ENCODE results near the gene OTOGL.
"Not testable (repeated sequence)": the region's sequence is repeated elsewhere in the genome, so short reads cannot be mapped to it uniquely, and the experiment has no call there.

Gene OTOGL

GRCh38 chr12:80242321-80242720, 143.0 kb downstream of the OTOGL start:
- Histone ChIP-seq H3K4me3 (ENCODE audit: low read depth, low read length) (no peak overlapping the region), H3K27ac (ENCODE audit: low read depth, low read length) (no peak overlapping the region), H3K27me3 (ENCODE audit: control insufficient read depth, insufficient read depth, low read length) (no peaks in the 10 kb centered on the region), H3K4me1 (ENCODE audit: control insufficient read depth, insufficient read depth, low read length) (no peaks in the 10 kb centered on the region), H3K9me3 (ENCODE audit: control insufficient read depth, insufficient read depth, low read length) (no peaks in the 10 kb centered on the region), H3K9ac (ENCODE audit: low read depth, low read length) (no peak overlapping the region), H3K36me3 (ENCODE audit: control insufficient read depth, insufficient read depth, low read length) (no peaks in the 10 kb centered on the region)

GRCh38 chr12:80249581-80249980, 150.2 kb downstream of the OTOGL start:
- not testable (repeated sequence) for H3K27me3 ChIP-seq (ENCODE audit: control insufficient read depth, insufficient read depth, low read length); H3K9me3 ChIP-seq (ENCODE audit: control insufficient read depth, insufficient read depth, low read length); H3K36me3 ChIP-seq (ENCODE audit: control insufficient read depth, insufficient read depth, low read length); H3K27ac ChIP-seq (ENCODE audit: low read depth, low read length); H3K4me1 ChIP-seq (ENCODE audit: control insufficient read depth, insufficient read depth, low read length)
- Histone ChIP-seq H3K4me3 (ENCODE audit: low read depth, low read length) (peak overlapping the region; percentile 56; the same call in 1 of the 2 replicates), H3K9ac (ENCODE audit: low read depth, low read length) (peak overlapping the region; percentile 68)

GRCh38 chr12:80257920-80258319, 158.6 kb downstream of the OTOGL start:
- H3K4me3 ChIP-seq (ENCODE audit: low read depth, low read length): no peak overlapping the region
- no peak overlapping the region for H3K27ac ChIP-seq (ENCODE audit: low read depth, low read length)
- H3K36me3 ChIP-seq (ENCODE audit: control insufficient read depth, insufficient read depth, low read length): no peaks in the 10 kb centered on the region
- H3K27me3 ChIP-seq (ENCODE audit: control insufficient read depth, insufficient read depth, low read length): no peaks in the 10 kb centered on the region
- no peaks in the 10 kb centered on the region for H3K4me1 ChIP-seq (ENCODE audit: control insufficient read depth, insufficient read depth, low read length)
- H3K9me3 ChIP-seq (ENCODE audit: control insufficient read depth, insufficient read depth, low read length): no peaks in the 10 kb centered on the region
- H3K9ac ChIP-seq (ENCODE audit: low read depth, low read length): no peak overlapping the region

GRCh38 chr12:80260269-80260668, 160.9 kb downstream of the OTOGL start:
- no peak overlapping the region for H3K27ac ChIP-seq (ENCODE audit: low read depth, low read length)
- H3K9me3 ChIP-seq (ENCODE audit: control insufficient read depth, insufficient read depth, low read length): no peaks in the 10 kb centered on the region
- H3K36me3 ChIP-seq (ENCODE audit: control insufficient read depth, insufficient read depth, low read length): no peaks in the 10 kb centered on the region
- H3K9ac ChIP-seq (ENCODE audit: low read depth, low read length): no peak overlapping the region
- no peaks in the 10 kb centered on the region for H3K27me3 ChIP-seq (ENCODE audit: control insufficient read depth, insufficient read depth, low read length)
- no peak overlapping the region for H3K4me3 ChIP-seq (ENCODE audit: low read depth, low read length)
- H3K4me1 ChIP-seq (ENCODE audit: control insufficient read depth, insufficient read depth, low read length): peaks cover 3% of the 10 kb centered on the region; the same call in 1 of the 2 replicates

- H3K9ac ChIP-seq (ENCODE audit: low read depth, low read length): no peak overlapping the region
- no peaks in the 10 kb centered on the region for H3K9me3 ChIP-seq (ENCODE audit: control insufficient read depth, insufficient read depth, low read length)
- no peaks in the 10 kb centered on the region for H3K36me3 ChIP-seq (ENCODE audit: control insufficient read depth, insufficient read depth, low read length)
- no peak overlapping the region for H3K4me3 ChIP-seq (ENCODE audit: low read depth, low read length)
- no peak overlapping the region for H3K27ac ChIP-seq (ENCODE audit: low read depth, low read length)
- H3K4me1 ChIP-seq (ENCODE audit: control insufficient read depth, insufficient read depth, low read length): peaks cover 3% of the 10 kb centered on the region; the same call in 1 of the 2 replicates
- H3K27me3 ChIP-seq (ENCODE audit: control insufficient read depth, insufficient read depth, low read length): no peaks in the 10 kb centered on the region
Observed at GRCh38 chr12:80261403-80261802, 162.1 kb downstream of the OTOGL start.

GRCh38 chr12:80262346-80262745, 163.0 kb downstream of the OTOGL start:
- Histone ChIP-seq H3K9ac (ENCODE audit: low read depth, low read length) (no peak overlapping the region), H3K4me3 (ENCODE audit: low read depth, low read length) (no peak overlapping the region), H3K27ac (ENCODE audit: low read depth, low read length) (no peak overlapping the region)

GRCh38 chr12:80262771-80263170, 163.4 kb downstream of the OTOGL start:
- Histone ChIP-seq H3K4me1 (ENCODE audit: control insufficient read depth, insufficient read depth, low read length) (peaks cover 3% of the 10 kb centered on the region; the same call in 1 of the 2 replicates), H3K9me3 (ENCODE audit: control insufficient read depth, insufficient read depth, low read length) (no peaks in the 10 kb centered on the region), H3K36me3 (ENCODE audit: control insufficient read depth, insufficient read depth, low read length) (no peaks in the 10 kb centered on the region), H3K27me3 (ENCODE audit: control insufficient read depth, insufficient read depth, low read length) (no peaks in the 10 kb centered on the region), H3K9ac (ENCODE audit: low read depth, low read length) (no peak overlapping the region), H3K27ac (ENCODE audit: low read depth, low read length) (no peak overlapping the region), H3K4me3 (ENCODE audit: low read depth, low read length) (no peak overlapping the region)

More at GRCh38 chr12:80262346-80262745, 163.0 kb downstream of the OTOGL start:
- H3K27me3 ChIP-seq (ENCODE audit: control insufficient read depth, insufficient read depth, low read length): no peaks in the 10 kb centered on the region
- H3K9me3 ChIP-seq (ENCODE audit: control insufficient read depth, insufficient read depth, low read length): no peaks in the 10 kb centered on the region
- no peaks in the 10 kb centered on the region for H3K36me3 ChIP-seq (ENCODE audit: control insufficient read depth, insufficient read depth, low read length)
- H3K4me1 ChIP-seq (ENCODE audit: control insufficient read depth, insufficient read depth, low read length): peaks cover 3% of the 10 kb centered on the region; the same call in 1 of the 2 replicates

GRCh38 chr12:80264386-80264785, 165.0 kb downstream of the OTOGL start:
- Histone ChIP-seq H3K27ac (ENCODE audit: low read depth, low read length) (no peak overlapping the region), H3K9me3 (ENCODE audit: control insufficient read depth, insufficient read depth, low read length) (no peaks in the 10 kb centered on the region), H3K27me3 (ENCODE audit: control insufficient read depth, insufficient read depth, low read length) (no peaks in the 10 kb centered on the region), H3K4me3 (ENCODE audit: low read depth, low read length) (no peak overlapping the region), H3K4me1 (ENCODE audit: control insufficient read depth, insufficient read depth, low read length) (peaks cover 3% of the 10 kb centered on the region; the same call in 1 of the 2 replicates), H3K9ac (ENCODE audit: low read depth, low read length) (no peak overlapping the region), H3K36me3 (ENCODE audit: control insufficient read depth, insufficient read depth, low read length) (no peaks in the 10 kb centered on the region)

GRCh38 chr12:80264891-80265290, 165.6 kb downstream of the OTOGL start:
- Histone ChIP-seq H3K36me3 (ENCODE audit: control insufficient read depth, insufficient read depth, low read length) (no peaks in the 10 kb centered on the region), H3K27ac (ENCODE audit: low read depth, low read length) (no peak overlapping the region), H3K27me3 (ENCODE audit: control insufficient read depth, insufficient read depth, low read length) (no peaks in the 10 kb centered on the region), H3K9me3 (ENCODE audit: control insufficient read depth, insufficient read depth, low read length) (no peaks in the 10 kb centered on the region), H3K4me1 (ENCODE audit: control insufficient read depth, insufficient read depth, low read length) (peaks cover 3% of the 10 kb centered on the region; the same call in 1 of the 2 replicates), H3K9ac (ENCODE audit: low read depth, low read length) (no peak overlapping the region), H3K4me3 (ENCODE audit: low read depth, low read length) (no peak overlapping the region)

- no peak overlapping the region for H3K4me3 ChIP-seq (ENCODE audit: low read depth, low read length)
- H3K27me3 ChIP-seq (ENCODE audit: control insufficient read depth, insufficient read depth, low read length): no peaks in the 10 kb centered on the region
- H3K9ac ChIP-seq (ENCODE audit: low read depth, low read length): no peak overlapping the region
Observed at GRCh38 chr12:80268924-80269749, 169.8 kb downstream of the OTOGL start.

GRCh38 chr12:80269803-80270552, 170.6 kb downstream of the OTOGL start:
- Histone ChIP-seq H3K4me1 (ENCODE audit: control insufficient read depth, insufficient read depth, low read length) (peaks cover 1% of the 10 kb centered on the region; the same call in 1 of the 2 replicates), H3K36me3 (ENCODE audit: control insufficient read depth, insufficient read depth, low read length) (no peaks in the 10 kb centered on the region), H3K9me3 (ENCODE audit: control insufficient read depth, insufficient read depth, low read length) (no peaks in the 10 kb centered on the region), H3K27ac (ENCODE audit: low read depth, low read length) (no peak overlapping the region), H3K9ac (ENCODE audit: low read depth, low read length) (no peak overlapping the region), H3K27me3 (ENCODE audit: control insufficient read depth, insufficient read depth, low read length) (no peaks in the 10 kb centered on the region), H3K4me3 (ENCODE audit: low read depth, low read length) (no peak overlapping the region)

More at GRCh38 chr12:80268924-80269749, 169.8 kb downstream of the OTOGL start:
- Histone ChIP-seq H3K9me3 (ENCODE audit: control insufficient read depth, insufficient read depth, low read length) (no peaks in the 10 kb centered on the region), H3K4me1 (ENCODE audit: control insufficient read depth, insufficient read depth, low read length) (peaks cover 3% of the 10 kb centered on the region; the same call in 1 of the 2 replicates), H3K36me3 (ENCODE audit: control insufficient read depth, insufficient read depth, low read length) (no peaks in the 10 kb centered on the region), H3K27ac (ENCODE audit: low read depth, low read length) (no peak overlapping the region)

Measured in HUES48 (cell line).